HG03565 (cell line): Measurements from ENCODE around the gene LRP4.
A peak's percentile ranks its signal among the peaks of the same experiment; 100 is the strongest.

ENCODE experiments used
- ATAC-seq: cut with Tn5 transposase; IDR thresholded peaks from one replicate; pipeline ENCODE4 v1.9.1; 2021; ENCODE audit warnings: mild to moderate bottlenecking, moderate library complexity; ENCODE audit not compliant: unreplicated experiment

The LRP4 gene

GRCh38 chr11:46849631-46850030 is 68.7 kb downstream of the LRP4 start:
- no peak for ATAC-seq

GRCh38 chr11:46846510-46846830 is 71.9 kb downstream of the LRP4 start:
- no peak for ATAC-seq

GRCh38 chr11:46845740-46846509 is 72.4 kb downstream of the LRP4 start, which contains the start of gene CKAP5:
TSS of gene CKAP5 (minus strand) at chr11:46846280. CDS start at chr11:46821231, 25,049 bp downstream.
- peak; percentile 86 for ATAC-seq

- ATAC-seq = no peak
These were observed 73.0 kb downstream of the LRP4 start for GRCh38 chr11:46845440-46845739.

- ATAC-seq = no peak
These were observed 78.2 kb downstream of the LRP4 start for GRCh38 chr11:46840116-46840515.

- ATAC-seq = no peak
These were observed 79.8 kb downstream of the LRP4 start for GRCh38 chr11:46838501-46838900.

GRCh38 chr11:46837860-46838259 is 80.5 kb downstream of the LRP4 start:
- ATAC-seq = no peak

GRCh38 chr11:46836870-46837269 is 81.5 kb downstream of the LRP4 start:
- ATAC-seq = no peak

GRCh38 chr11:46836431-46836830 is 81.9 kb downstream of the LRP4 start:
- ATAC-seq = no peak

- ATAC-seq = no peak
These were observed 82.5 kb downstream of the LRP4 start for GRCh38 chr11:46835897-46836296.

- ATAC-seq = no peak
These were observed 83.5 kb downstream of the LRP4 start for GRCh38 chr11:46834821-46835220.

- ATAC-seq = no peak
These were observed 85.7 kb downstream of the LRP4 start for GRCh38 chr11:46832511-46833214.

GRCh38 chr11:46827995-46828394 is 90.4 kb downstream of the LRP4 start:
- ATAC-seq = no peak

- peak; percentile 72 for ATAC-seq
These were observed 91.9 kb downstream of the LRP4 start for GRCh38 chr11:46826310-46827044.

- no peak for ATAC-seq
These were observed 109.4 kb downstream of the LRP4 start for GRCh38 chr11:46808799-46809431.
